ENCODE results near the gene MTERF2. TPM values are rescaled to one million over a fixed set of nuclear protein-coding genes. Genes with fewer than 3 reads are reported as not detected.

Gene MTERF2
- total RNA-seq, result 2.4 and 8.2 TPM in 2 replicates

GRCh38 chr12:106986625-106987389, at the start of gene MTERF2:
TSS of gene MTERF2 (minus strand) at chr12:106987146. CDS start at chr12:106978714, 8,432 bp downstream.

GRCh38 chr12:106955377-106956047, 31.4 kb downstream of the MTERF2 start, which contains the start of gene TMEM263:
TSS of gene TMEM263 (plus strand) at chr12:106955907. CDS start at chr12:106967117, 11,210 bp downstream.

Other genes starting within 250 kb of the MTERF2 start
- 3.8 and 11.1 TPM in 2 replicates for gene RIC8B, start 212.5 kb downstream of the MTERF2 start, total RNA-seq
- gene TMEM263, start 31.2 kb downstream of the MTERF2 start, total RNA-seq, result 37.9 and 38.8 TPM in 2 replicates
- 12.9 and 16.4 TPM in 2 replicates for gene CRY1, start 106.4 kb upstream of the MTERF2 start, total RNA-seq